CD4-positive, alpha-beta T cell (primary cell): ENCODE data around the gene COL6A5. TPM values are rescaled to one million over a fixed set of nuclear protein-coding genes. Genes with fewer than 3 reads are reported as not detected.
A peak's percentile ranks its signal among the peaks of the same experiment; 100 is the strongest.

Source experiments
- ATAC-seq: fragments of 200-7000 bp; cut with Tn5 transposase; one replicate; pipeline ENCODE4 v1.10.0; 2022; ENCODE audit warnings: mild to moderate bottlenecking; ENCODE audit not compliant: poor library complexity
- CTCF ChIA-PET: fragments of 350-600 bp; sonication (Branson Sonifier 250); formaldehyde crosslinking; loops from one replicate; lab custom pipeline; 2021; ENCODE audit warnings: antibody characterized with exemption, inconsistent platforms; lab: Charles Lee
- POLR2A ChIA-PET: fragments of 350-600 bp; sonication (Branson Sonifier 250); formaldehyde crosslinking; loops from one replicate; lab custom pipeline; 2021; ENCODE audit warnings: antibody characterized with exemption, inconsistent platforms; lab: Charles Lee
- DNase-seq, 14 experiments: peaks; one replicate each; pipeline ENCODE4 v3.0.0-alpha.2; 2013 to 2020; ENCODE audit warnings: mixed read lengths in 2 of 14
- H3K27ac ChIP-seq, 2 donors: one replicate each; pipeline versions ENCODE4 v1.5.1 to v1.7.0; 2013; ENCODE audit warnings: low read length in 2 of 2, low read depth in 1 of 2, mild to moderate bottlenecking in 1 of 2
- H3K27me3 ChIP-seq, 2 experiments: 1 replicate in 1 of 2; 2 replicates in 1 of 2; pipeline versions ENCODE4 v1.6.1 to v1.7.0; 2013; ENCODE audit warnings: low read length in 2 of 2, control low read depth in 1 of 2, mild to moderate bottlenecking in 1 of 2, moderate library complexity in 1 of 2; ENCODE audit not compliant: insufficient read depth in 2 of 2, control insufficient read depth in 1 of 2
- H3K36me3 ChIP-seq: one replicate; pipeline ENCODE4 v1.6.1; 2013; ENCODE audit warnings: low read length, control low read depth; ENCODE audit not compliant: insufficient read depth
- H3K4me1 ChIP-seq: one replicate; pipeline ENCODE4 v1.6.1; 2013; ENCODE audit warnings: low read length, control low read depth; ENCODE audit not compliant: insufficient read depth
- H3K4me3 ChIP-seq: one replicate; pipeline ENCODE4 v1.5.1; 2013; ENCODE audit warnings: mild to moderate bottlenecking, low read length, moderate library complexity
- H3K9me3 ChIP-seq, 2 experiments: 1 replicate in 1 of 2; 2 replicates in 1 of 2; pipeline versions ENCODE4 v1.6.1 to v1.7.0; 2013; ENCODE audit warnings: low read length in 2 of 2, mild to moderate bottlenecking in 2 of 2, control low read depth in 1 of 2, moderate library complexity in 1 of 2; ENCODE audit not compliant: control insufficient read depth in 1 of 2, insufficient read depth in 1 of 2
- H3K27ac Mint-ChIP-seq: one replicate; pipeline ENCODE4 v1.8.0; 2020; ENCODE audit warnings: mixed read lengths
- H3K27me3 Mint-ChIP-seq: one replicate; pipeline ENCODE4 v1.8.0; 2021; ENCODE audit warnings: mixed read lengths
- H3K36me3 Mint-ChIP-seq: one replicate; pipeline ENCODE4 v1.8.0; 2021; ENCODE audit warnings: low read depth, mixed read lengths
- H3K4me1 Mint-ChIP-seq: one replicate; pipeline ENCODE4 v1.8.0; 2021; ENCODE audit warnings: low read depth, mixed read lengths
- H3K4me3 Mint-ChIP-seq: one replicate; pipeline ENCODE4 v1.8.0; 2020; ENCODE audit warnings: mild to moderate bottlenecking, mixed read lengths
- H3K9me3 Mint-ChIP-seq: one replicate; pipeline ENCODE4 v1.8.0; 2020; ENCODE audit warnings: mixed read lengths
- intact Hi-C, 2 experiments: fragments of 100-400 bp; cut with DNase I in 1 of 2; cut with micrococcal nuclease in 1 of 2; formaldehyde crosslinking; loops; one replicate each; pipeline versions ENCODE4 v1.15.1 to v1.9.0; 2023 to 2025; cut with DNase I, micrococcal nuclease
- total RNA-seq, 174 experiments: library from RNA in 2 of 174; stranded (reverse) in 2 of 174; gene quantifications; one replicate each; pipeline ENCODE4 v1.2.3 and lab custom pipeline; 2021 to 2026
- TF ChIP-seq, protein P1 (sequence below): fragments of 200-600 bp; IDR thresholded peaks from one replicate; pipeline ENCODE4 v1.8.0; 2022; ENCODE audit warnings: antibody characterized with exemption, mild to moderate bottlenecking

The COL6A5 gene
- total RNA-seq, 2 experiments from 2014 or later = not detected

DNA sequence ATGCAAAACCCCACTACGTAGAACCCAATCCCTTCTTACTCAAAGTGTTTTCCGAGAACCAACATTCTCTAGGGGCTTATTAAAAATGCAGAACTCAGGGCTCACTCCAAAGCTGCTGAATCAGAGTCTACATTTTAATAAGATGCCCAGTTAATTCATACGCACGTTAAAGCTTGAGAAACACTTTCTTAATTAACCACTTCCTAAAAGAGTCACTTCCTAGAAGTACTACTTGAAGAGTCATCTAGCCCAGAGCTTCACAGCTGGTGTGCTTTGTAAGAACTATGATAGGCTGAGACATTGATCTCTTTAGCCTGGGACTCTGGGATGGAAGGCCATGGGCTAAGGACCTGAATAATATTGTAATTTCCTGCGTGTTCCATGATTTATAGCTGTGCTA, 9.0 kb downstream of the COL6A5 start:
- Histone ChIP-seq H3K9me3 (no peaks in the 10 kb centered on the region), H3K36me3 (no peaks in the 10 kb centered on the region), H3K27me3 (no peaks in the 10 kb centered on the region), H3K4me1 (no peaks in the 10 kb centered on the region), H3K4me3 (no peak overlapping the region), H3K27ac (no peak overlapping the region)
- CTCF ChIA-PET = no interaction called here
- TF ChIP-seq, protein P1, sequence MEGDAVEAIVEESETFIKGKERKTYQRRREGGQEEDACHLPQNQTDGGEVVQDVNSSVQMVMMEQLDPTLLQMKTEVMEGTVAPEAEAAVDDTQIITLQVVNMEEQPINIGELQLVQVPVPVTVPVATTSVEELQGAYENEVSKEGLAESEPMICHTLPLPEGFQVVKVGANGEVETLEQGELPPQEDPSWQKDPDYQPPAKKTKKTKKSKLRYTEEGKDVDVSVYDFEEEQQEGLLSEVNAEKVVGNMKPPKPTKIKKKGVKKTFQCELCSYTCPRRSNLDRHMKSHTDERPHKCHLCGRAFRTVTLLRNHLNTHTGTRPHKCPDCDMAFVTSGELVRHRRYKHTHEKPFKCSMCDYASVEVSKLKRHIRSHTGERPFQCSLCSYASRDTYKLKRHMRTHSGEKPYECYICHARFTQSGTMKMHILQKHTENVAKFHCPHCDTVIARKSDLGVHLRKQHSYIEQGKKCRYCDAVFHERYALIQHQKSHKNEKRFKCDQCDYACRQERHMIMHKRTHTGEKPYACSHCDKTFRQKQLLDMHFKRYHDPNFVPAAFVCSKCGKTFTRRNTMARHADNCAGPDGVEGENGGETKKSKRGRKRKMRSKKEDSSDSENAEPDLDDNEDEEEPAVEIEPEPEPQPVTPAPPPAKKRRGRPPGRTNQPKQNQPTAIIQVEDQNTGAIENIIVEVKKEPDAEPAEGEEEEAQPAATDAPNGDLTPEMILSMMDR = no peak
- DNase-seq (peak in 3 of 14 experiments; percentile 2 to 5 (median 5)), ATAC-seq (no peak)
- no peak overlapping the region for H3K27ac Mint-ChIP-seq
- H3K36me3 Mint-ChIP-seq = no peaks in the 10 kb centered on the region
- H3K27me3 Mint-ChIP-seq = peaks cover 22% of the 10 kb centered on the region
- H3K4me1 Mint-ChIP-seq = no peaks in the 10 kb centered on the region
- POLR2A ChIA-PET = no interaction called here
- H3K4me3 Mint-ChIP-seq = no peak overlapping the region
- no peaks in the 10 kb centered on the region for H3K9me3 Mint-ChIP-seq
- intact Hi-C loops = no loop called here

DNA sequence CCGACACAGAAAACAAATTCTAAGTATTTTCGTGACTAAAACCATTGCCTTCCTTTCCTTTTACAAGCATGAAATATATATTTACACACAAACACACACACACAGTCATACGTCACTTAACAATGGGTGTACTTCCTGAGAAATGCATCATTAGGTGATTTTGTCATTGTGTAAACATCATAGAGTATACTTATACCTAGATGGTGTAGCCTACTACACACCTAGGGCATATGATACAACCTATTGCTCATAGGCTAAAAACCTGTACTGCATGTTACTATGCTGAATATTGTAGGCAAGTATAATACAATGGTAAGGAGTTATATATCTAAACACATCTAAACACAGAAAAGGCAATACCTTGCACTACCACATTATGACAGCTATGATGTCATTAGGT, 28.6 kb downstream of the COL6A5 start:
- H3K36me3 Mint-ChIP-seq = no peaks in the 10 kb centered on the region
- CTCF ChIA-PET = no interaction called here
- no peak overlapping the region for H3K4me3 Mint-ChIP-seq
- H3K4me3 ChIP-seq = no peak overlapping the region
- intact Hi-C loops = no loop called here
- DNase-seq (no peak), ATAC-seq (no peak)
- H3K27me3 ChIP-seq = peaks cover 0 to 6% of the 10 kb centered on the region in 2 experiments
- no peaks in the 10 kb centered on the region for H3K9me3 Mint-ChIP-seq
- no peak overlapping the region for H3K27ac Mint-ChIP-seq
- H3K36me3 ChIP-seq = no peaks in the 10 kb centered on the region
- H3K4me1 ChIP-seq = no peaks in the 10 kb centered on the region
- H3K27ac ChIP-seq = no peak overlapping the region
- no peaks in the 10 kb centered on the region for H3K4me1 Mint-ChIP-seq
- POLR2A ChIA-PET = no interaction called here
- TF ChIP-seq, protein P1 = no peak
- H3K27me3 Mint-ChIP-seq = peaks cover 39% of the 10 kb centered on the region
- no peaks in the 10 kb centered on the region for H3K9me3 ChIP-seq

DNA sequence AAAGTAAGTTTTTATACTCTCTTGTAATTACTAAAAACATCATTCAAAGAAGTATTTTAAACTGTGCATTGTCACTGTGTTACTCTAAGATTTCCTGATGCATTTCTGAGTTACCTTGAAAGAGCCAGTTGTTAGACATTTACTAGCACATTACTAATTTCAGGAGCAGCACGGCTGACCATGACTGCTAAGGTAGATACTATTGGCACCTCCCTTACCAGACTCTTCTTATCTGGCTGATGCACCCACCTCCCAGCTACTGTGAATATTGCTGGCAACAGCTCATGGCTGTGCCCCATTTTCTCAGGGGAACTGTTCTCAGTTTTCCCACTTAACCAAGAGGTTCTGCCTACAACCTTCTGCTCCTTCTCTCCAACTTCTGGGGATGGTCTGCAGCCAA, 29.4 kb downstream of the COL6A5 start:
- H3K27ac ChIP-seq = no peak overlapping the region
- ChIA-PET POLR2A (no interaction called here), CTCF (no interaction called here)
- intact Hi-C loops = no loop called here
- Mint-ChIP-seq H3K27ac (no peak overlapping the region), H3K4me1 (no peaks in the 10 kb centered on the region), H3K4me3 (no peak overlapping the region), H3K36me3 (no peaks in the 10 kb centered on the region), H3K27me3 (peaks cover 33% of the 10 kb centered on the region), H3K9me3 (no peaks in the 10 kb centered on the region)
- TF ChIP-seq, protein P1 = no peak
- H3K27me3 ChIP-seq = no peaks in the 10 kb centered on the region
- no peaks in the 10 kb centered on the region for H3K4me1 ChIP-seq
- H3K4me3 ChIP-seq = no peak overlapping the region
- no peaks in the 10 kb centered on the region for H3K9me3 ChIP-seq
- H3K36me3 ChIP-seq = no peaks in the 10 kb centered on the region
- no peak for ATAC-seq
- DNase-seq = no peak
